Measurements from ENCODE around the gene IGFBP6. TPM values are rescaled to one million over a fixed set of nuclear protein-coding genes. Genes with fewer than 3 reads are reported as not detected.
A peak's percentile ranks its signal among the peaks of the same experiment; 100 is the strongest.

IGFBP6 gene
- polyA plus RNA-seq, 2 of the 4 experiments (the other 2 are of a cell fraction) = 49.1 to 128 TPM

DNA sequence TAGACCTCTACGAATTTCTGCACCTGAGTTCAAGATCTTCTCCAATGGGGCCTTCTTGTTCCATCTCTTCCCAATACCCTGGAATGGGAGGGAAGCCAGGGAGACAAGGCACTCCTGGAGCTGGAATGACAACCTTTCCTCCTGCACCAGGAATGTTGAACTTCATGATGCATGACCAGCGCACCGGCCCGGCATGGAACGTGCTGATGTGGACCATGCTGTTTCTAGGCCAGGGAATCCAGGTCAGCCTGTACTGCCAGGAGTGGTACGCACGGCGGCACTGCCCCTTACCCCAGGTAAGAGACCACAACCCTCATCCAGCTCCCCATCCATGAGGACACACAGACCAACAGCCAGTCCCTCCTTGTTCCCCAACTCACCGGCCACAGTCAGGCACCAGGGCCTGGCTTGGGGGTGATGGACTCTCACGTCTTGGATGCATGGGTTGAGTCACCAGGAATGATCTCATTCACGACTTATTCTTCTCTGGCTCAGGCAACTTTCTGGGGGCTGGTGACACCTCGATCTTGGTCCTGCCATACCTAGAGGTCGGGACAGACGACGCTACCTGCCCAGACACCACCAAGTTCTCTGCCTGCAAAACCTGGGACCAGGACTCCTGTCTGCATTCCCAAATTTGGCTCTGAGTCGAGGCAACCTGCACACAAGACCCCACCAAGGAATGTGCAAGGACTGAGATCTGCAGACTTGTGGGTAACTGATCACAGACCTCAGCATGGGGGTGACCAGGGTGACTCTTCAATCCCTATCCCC lies 26.3 kb downstream of the IGFBP6 start:
- ATAC-seq = peak; percentile 58 to 63; a peak in 5 of 6 replicates
- Histone ChIP-seq H3K4me1 (peaks cover 11% of the 10 kb centered on the region; the same call in 2 of the 3 replicates), H3K4me3 (no peak overlapping the region), H3K9me3 (no peaks in the 10 kb centered on the region), H3K4me2 (0 out of 3 replicates have a peak overlapping the region, but pooled peaks have one; percentile 14), H3K27ac (no peak overlapping the region)
- no peak for FAIRE-seq
- WGBS (ENCODE audit: missing lambda C conversion rate) = 77% methylated on average over 16 of the region's 16 CpGs
- ChIA-PET POLR2A (no interaction called here), CTCF (interaction anchor here (1.0 to 1.9 kb wide), 4 partner anchors 24 to 66 kb away, joined by 3 to 8 read pairs (median 6); no protein-coding TSS in a partner anchor)
- peak in 1 of 2 experiments; percentile 45 for DNase-seq (ENCODE audit: low read depth in 1 of 2, low spot score in 1 of 2)
- no peak for TF ChIP-seq CBX2 (IDR thresholded peaks at IDR 0.05; ENCODE audit: borderline replicate concordance, low read depth)
- TF ChIP-seq ZC3H11A (IDR thresholded peaks at IDR 0.05) = no peak

DNA sequence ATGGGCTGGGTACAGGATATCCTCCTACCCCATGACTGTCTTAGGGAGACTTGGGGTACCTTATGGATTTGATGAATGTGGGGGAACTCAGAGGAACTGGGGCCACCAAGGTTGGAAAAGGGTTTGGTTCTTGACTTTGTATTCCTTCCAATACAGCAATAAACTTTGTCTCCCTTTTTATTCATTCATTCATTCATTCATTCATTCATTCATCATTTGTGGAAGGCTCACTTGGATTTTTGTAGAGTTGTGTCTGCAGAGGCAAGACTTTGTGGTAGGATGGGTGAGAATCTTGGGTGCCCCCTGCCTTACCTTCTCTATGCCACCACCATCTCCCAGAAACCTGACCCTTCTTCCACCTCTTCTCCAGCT lies 26.9 kb downstream of the IGFBP6 start:
- FAIRE-seq = no peak
- no peak for ATAC-seq
- no peak for DNase-seq (ENCODE audit: low read depth in 1 of 2, low spot score in 1 of 2)
- no peak overlapping the region for H3K4me3 ChIP-seq
- no peak overlapping the region for H3K27ac ChIP-seq
- H3K4me2 ChIP-seq = no peak overlapping the region
- POLR2A ChIA-PET = no interaction called here
- H3K4me1 ChIP-seq = peaks cover 11% of the 10 kb centered on the region; the same call in 2 of the 3 replicates
- H3K9me3 ChIP-seq = no peaks in the 10 kb centered on the region
- no peak for TF ChIP-seq CHD4 (IDR thresholded peaks at IDR 0.05; ENCODE audit: borderline replicate concordance)
- TF ChIP-seq, protein P1, sequence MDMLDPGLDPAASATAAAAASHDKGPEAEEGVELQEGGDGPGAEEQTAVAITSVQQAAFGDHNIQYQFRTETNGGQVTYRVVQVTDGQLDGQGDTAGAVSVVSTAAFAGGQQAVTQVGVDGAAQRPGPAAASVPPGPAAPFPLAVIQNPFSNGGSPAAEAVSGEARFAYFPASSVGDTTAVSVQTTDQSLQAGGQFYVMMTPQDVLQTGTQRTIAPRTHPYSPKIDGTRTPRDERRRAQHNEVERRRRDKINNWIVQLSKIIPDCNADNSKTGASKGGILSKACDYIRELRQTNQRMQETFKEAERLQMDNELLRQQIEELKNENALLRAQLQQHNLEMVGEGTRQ (IDR thresholded peaks at IDR 0.05) = no peak
- CTCF ChIA-PET = interaction anchor here (1.0 to 1.9 kb wide), 2 partner anchors 34 to 35 kb away, joined by 3 to 8 read pairs; no protein-coding TSS in a partner anchor

DNA sequence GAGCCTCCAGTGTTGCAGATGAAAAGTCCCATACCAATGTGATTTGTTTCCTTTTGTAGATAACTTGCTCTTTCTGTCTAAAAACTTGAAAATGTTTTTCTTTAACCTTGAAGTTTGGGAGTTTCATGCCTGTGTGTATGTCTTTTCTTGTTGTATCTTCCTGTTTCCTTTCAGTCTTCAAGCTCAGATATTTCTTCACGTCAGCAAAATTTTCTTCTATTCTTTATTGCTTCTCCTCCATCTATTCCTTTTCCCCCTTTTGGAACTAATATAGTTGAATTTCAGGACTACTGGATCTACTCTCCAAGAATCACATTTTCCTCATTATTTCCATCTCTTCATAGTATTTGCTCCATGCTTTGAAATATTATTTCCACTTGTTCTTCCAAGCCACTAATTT lies 29.7 kb downstream of the IGFBP6 start:
- TF ChIP-seq NR3C1 (IDR thresholded peaks at IDR 0.05) = no peak
- TF ChIP-seq MAFK (IDR thresholded peaks at IDR 0.05; ENCODE audit: partially characterized antibody) = peak; percentile 91
- Histone ChIP-seq H3K4me1 (peaks cover 11% of the 10 kb centered on the region; the same call in 2 of the 3 replicates), H3K9me3 (no peaks in the 10 kb centered on the region), H3K4me2 (no peak overlapping the region), H3K4me3 (no peak overlapping the region), H3K27ac (no peak overlapping the region)
- ATAC-seq = no peak
- no peak for FAIRE-seq
- ChIA-PET CTCF (interaction anchor here (1.3 to 2.1 kb wide), 2 partner anchors 61 to 62 kb away, joined by 5 to 6 read pairs; no protein-coding TSS in a partner anchor), POLR2A (no interaction called here)
- DNase-seq (ENCODE audit: low read depth in 1 of 2, low spot score in 1 of 2) = no peak
- WGBS (ENCODE audit: missing lambda C conversion rate) = 74% methylated on average over 1 of the region's 1 CpG

- Histone ChIP-seq H3K4me1 (peaks cover 1% of the 10 kb centered on the region; the same call in 2 of the 3 replicates), H3K4me2 (no peak overlapping the region), H3K4me3 (no peak overlapping the region), H3K9me3 (no peaks in the 10 kb centered on the region), H3K27ac (no peak overlapping the region)
- ChIA-PET POLR2A (no interaction called here), CTCF (interaction anchor here (0.9 to 3.6 kb wide), 7 partner anchors 25 to 292 kb away, joined by 3 to 14 read pairs (median 5); no protein-coding TSS in a partner anchor)
- DNase-seq (ENCODE audit: low read depth in 1 of 2, low spot score in 1 of 2) = no peak
- peak; percentile 48 to 50; a peak in 4 of 6 replicates for ATAC-seq
- FAIRE-seq = no peak
- no peak for TF ChIP-seq MYC (IDR thresholded peaks at IDR 0.05; ENCODE audit: borderline replicate concordance, low read length)
- no peak for TF ChIP-seq MAFK (IDR thresholded peaks at IDR 0.05; ENCODE audit: partially characterized antibody)
- TF ChIP-seq PBX3 (IDR thresholded peaks at IDR 0.05) = no peak
- TF ChIP-seq HDAC2 (IDR thresholded peaks at IDR 0.05) = no peak
- no peak for TF ChIP-seq EHMT2 (IDR thresholded peaks at IDR 0.05; ENCODE audit: low read depth)
- no peak for TF ChIP-seq JUN (IDR thresholded peaks at IDR 0.05)
- no peak for TF ChIP-seq FOXS1 (CRISPR knock-in tag; IDR thresholded peaks at IDR 0.05)
- TF ChIP-seq EHF (CRISPR knock-in tag; IDR thresholded peaks at IDR 0.05) = no peak
- WGBS (ENCODE audit: missing lambda C conversion rate) = 55% methylated on average over 10 of the region's 10 CpGs
These were observed 31.5 kb downstream of the IGFBP6 start for GRCh38 chr12:53128780-53129569.

All from A549 (cell line).